GM19025 (cell line): ENCODE data around the gene METRNL.
"Not testable (repeated sequence)": the region's sequence is repeated elsewhere in the genome, so short reads cannot be mapped to it uniquely, and the experiment has no call there.

Source experiments
- ATAC-seq: cut with Tn5 transposase; IDR thresholded peaks from one replicate; pipeline ENCODE4 v1.9.1; 2021; ENCODE audit warnings: mild to moderate bottlenecking, low read depth, moderate library complexity; ENCODE audit not compliant: unreplicated experiment

METRNL gene

DNA sequence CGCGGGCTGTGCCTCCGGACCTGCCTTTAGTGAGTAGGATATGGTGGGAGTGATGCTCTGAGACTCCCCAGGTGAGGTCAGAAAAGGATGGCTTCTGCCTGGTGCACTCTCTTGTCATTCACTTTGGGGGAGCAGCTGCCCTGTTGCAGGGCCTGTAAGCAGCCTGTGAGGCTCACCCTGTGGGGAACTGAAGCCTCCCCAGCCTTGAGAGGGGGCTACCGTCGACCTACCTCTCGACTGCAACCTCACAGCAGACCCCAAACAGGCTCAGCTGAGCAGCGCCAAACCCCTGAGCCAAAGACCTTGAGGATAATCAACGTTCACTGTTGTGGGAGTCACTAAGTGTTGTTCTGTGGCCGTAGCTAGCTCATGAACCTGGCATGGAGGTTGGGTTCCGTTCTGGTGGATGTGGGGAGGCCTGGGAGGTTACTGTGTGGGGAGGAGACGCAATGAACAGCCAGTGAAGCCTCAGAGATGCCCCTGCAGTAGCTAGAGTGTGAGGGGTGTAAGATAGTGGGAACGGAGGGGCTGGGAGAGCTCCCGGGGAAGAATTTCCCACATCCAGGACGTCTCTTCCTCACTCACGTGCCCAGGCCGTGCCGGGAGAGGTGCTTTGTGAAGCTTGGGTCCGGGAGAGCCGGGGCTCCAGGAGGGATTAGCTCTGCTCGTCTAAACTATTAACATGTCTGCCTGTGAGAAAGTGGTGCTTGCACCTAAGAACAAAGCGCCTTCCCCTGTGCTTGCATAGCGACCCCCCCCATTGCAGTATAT is 38.8 kb downstream of the METRNL start:
- ATAC-seq, result no peak

DNA sequence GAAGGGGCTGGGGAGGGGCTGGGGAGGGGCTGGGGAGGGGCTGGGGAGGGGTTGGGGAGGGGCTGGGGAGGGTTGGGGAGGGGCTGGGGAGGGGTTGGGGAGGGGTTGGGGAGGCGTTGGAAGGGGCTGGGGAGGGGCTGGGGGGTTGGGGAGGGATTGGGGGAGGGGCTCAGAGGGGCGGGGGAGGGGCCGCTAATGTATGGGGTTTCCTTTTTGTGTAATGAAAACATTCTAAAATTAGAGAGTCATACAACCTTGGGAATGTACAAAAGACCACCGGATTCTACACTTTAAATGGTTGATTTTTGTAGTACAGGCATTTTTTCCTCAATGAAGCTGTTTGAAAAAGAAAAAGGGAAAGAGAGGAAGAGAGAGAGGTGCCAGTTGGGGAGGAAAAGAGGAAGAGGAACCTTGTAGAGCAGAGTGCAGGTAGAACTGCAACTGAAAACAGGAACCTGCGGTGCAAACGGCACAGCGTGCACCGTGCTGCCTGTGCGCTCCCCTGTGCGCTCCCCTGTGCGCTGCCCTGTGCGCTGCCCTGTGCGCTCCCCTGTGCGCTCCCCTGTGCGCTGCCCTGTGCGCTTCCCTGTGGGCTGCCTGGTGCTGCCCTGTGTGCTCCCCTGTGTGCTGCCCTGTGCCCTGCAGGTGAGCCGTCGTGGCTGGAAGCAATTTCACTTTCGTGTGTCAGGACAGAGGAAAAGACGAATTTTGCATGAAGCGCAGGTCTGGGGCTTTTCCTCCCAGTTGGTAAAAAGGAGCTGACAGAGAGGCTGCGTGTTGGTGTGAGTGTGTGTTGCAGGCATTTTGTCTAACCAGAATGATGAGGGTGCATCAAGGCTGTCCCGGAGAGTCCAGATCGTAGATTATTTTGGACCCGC is 40.8 kb downstream of the METRNL start:
- ATAC-seq, result no peak

DNA sequence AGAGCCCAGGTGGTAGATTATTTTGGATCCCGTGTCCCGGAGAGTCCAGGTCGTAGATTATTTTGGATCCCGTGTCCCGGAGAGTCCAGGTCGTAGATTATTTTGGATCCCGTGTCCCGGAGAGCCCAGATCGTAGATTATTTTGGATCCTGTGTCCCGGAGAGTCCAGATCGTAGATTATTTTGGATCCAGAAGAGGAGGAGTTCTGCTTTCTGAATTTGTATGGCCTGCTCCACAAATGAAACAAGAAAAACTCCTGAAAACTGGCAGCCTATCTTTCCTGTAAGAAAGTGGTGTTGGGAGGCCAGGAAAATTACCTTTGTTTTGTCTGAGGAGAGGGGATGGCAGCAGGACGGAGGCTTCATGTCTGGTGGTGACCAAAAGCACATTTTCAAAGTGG is 42.1 kb downstream of the METRNL start:
- ATAC-seq, result not testable (repeated sequence)

DNA sequence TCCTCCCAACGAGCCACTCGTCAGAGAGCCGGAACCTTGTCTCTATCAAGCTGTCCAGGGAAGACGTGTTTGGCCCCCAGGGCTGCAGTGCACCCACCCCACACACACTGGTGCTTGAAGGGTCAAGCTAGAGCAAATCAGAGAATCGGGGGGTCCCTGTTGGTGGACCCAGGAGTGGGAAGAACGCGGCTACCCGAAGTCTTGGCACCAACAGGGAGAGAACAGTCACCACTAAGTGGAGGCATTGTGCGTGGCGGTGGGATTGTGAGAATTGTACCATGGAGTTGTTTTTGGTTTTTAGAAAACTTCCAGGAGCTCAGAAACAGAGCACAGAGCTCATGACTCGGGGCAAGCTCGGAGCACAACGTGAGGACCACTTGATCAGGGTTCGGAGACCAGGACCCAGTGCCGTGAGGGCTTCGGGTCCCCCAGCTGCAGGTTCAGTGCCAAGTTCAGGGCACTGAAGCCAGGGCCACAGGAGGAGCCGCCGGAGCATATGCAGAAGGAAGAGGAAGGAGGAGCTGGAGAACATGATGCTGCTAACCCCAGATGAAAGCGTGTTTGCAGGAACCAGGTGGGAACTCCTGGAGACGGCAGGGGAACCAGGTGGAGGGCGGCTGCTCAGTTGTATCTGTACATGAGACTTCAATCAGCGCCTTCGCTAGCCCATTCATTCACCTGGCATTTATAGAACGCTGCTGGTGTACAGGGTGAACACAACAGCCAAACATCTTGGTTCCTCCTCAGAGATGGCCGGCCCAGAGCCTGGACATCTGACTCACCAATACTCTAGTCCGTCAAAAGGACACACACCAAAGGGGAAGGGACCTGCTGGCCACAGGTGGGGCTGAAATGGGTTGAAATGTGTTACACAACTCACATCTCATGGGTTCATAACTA is 42.8 kb downstream of the METRNL start:
- no peak for ATAC-seq

DNA sequence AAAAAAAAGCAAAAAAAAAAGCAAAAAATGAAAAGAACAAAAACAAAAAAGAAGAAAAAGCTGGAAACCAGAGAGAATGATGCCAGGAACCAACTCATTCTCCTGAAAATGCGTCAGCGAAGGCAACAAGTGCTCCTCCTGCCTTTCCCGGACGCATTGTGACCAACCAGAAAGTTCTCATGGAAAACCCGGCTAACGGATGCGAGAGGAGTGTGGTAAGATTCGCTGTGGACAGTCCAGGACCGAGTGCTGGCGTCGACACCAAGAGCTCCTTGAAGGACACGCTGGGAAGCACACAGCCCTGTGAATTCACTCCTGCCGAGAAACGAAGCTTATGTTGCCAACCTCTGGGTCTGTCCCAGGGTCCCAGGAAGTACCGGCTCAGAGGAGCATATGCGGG is 43.4 kb downstream of the METRNL start:
- ATAC-seq, result no peak

DNA sequence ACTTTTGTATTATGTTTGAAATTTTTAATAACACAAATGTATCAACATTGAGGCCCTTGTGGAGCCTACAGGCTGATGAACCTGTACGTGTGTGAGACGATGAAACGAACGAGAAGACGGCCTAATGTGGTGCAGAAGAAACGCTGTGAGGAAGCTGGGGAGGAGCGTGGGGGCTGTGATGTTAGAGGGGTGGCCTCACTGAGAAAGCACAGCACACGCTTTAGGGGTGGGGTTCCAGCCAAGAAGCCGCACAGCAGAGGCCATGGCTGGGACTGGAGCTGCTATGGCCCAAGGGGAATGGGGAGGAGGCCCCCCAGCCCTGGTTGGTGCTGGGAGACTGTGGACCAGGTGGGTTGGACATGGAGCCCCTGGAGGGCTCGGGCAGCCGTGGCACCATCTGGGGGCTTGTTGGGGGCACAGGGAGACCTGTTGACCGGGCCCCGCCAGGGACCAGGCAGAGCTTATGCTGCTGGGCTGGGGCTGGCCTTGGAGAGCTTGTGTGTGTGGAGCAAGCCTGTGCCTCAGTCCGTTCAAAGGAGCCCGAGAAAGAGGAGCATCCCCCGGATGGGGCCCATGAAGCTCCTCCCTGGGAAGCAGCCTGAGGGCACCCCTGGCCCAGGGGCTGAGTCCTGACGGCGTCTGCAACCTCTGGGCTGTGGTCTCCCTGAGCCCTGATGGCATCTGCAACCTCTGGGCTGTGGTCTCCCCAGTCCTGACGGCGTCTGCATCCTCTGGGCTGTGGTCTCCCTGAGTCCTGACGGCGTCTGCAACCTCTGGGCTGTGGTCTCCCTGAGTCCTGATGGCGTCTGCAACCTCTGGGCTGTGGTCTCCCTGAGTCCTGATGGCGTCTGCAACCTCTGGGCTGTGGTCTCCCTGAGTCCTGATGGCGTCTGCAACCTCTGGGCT is 44.7 kb downstream of the METRNL start:
- no peak for ATAC-seq

DNA sequence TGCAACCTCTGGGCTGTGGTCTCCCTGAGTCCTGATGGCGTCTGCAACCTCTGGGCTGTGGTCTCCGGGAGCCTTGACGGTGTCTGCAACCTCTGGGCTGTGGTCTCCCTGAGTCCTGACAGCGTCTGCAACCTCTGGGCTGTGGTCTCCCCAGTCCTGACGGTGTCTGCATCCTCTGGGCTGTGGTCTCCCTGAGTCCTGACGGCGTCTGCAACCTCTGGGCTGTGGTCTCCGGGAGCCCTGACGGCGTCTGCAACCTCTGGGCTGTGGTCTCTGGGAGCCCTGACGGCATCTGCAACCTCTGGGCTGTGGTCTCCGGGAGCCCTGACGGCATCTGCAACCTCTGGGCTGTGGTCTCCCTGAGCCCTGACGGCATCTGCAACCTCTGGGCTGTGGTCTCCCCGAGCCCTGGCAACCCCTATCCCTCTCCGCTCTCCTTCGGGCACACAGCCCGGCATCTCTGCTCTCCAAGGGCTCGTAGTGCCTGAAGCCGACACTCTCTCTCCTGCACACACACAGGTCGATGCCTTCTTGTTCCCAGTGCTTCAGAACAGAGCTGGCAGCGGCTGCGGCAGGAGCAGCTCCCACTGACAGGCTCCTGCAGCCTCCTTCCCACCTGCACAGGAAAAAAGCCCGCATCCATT is 45.6 kb downstream of the METRNL start:
- ATAC-seq, result no peak

DNA sequence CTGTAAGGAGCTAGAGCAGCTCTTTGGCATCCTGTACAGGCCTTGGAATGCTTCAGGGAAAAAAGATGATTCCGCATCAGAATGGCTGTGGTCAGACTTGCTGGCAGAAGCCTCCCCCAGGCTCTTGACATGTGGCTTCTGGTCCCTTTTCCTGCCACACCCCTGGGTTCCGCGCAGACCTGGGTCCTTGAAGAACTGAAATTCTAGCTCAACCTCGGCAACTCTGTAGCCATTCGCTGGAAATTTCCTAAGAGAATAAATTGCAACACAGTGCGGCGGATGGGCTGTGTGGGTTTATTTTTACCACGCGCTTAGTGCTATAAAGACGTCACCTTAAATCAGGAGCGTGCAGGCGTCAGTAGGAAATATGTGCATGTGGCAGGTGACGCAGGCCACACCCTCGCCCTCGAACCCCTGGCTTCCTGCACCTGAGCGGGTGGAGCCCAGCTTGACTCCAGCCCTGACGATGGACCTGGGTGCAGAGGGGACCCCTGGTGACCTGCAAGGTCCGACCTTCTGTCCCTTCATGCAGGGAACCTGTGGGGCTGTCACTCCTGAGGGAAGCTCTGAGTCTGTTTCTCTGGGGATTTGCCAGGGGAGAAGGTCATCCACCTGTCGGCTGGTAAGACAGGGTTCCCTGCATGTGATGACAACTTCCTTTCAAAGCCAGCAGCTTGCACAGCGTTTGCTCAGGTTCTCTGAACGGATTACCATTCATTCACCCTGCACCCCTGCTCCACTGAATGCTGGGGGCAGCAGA is 46.3 kb downstream of the METRNL start:
- ATAC-seq, result no peak

DNA sequence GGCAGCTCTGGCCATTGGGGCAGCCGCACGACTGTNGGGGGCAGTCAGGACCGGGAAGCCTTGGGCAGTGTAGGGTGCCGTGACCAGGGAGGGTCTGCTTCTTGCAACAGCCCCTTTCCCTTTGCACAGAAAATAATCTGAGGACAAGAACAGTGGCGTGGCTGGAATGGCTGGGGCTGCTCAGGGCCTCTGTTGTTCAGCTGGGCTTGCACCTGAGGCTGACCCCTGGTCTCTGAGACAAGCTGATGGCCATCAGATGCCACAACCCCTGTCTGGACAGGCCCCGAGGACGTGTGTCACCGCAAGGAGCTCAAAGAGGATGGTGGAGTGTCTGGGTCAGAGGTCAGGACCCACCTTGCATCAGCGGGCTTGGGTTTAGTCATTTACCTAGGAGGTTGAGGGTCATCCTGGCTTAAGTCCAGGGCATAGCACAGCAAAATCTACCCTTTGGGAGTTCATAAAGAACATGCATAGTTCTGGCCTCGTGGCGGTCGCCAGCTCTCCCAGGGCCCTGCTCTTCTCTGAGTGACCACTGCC is 46.9 kb downstream of the METRNL start:
- ATAC-seq, result no peak

DNA sequence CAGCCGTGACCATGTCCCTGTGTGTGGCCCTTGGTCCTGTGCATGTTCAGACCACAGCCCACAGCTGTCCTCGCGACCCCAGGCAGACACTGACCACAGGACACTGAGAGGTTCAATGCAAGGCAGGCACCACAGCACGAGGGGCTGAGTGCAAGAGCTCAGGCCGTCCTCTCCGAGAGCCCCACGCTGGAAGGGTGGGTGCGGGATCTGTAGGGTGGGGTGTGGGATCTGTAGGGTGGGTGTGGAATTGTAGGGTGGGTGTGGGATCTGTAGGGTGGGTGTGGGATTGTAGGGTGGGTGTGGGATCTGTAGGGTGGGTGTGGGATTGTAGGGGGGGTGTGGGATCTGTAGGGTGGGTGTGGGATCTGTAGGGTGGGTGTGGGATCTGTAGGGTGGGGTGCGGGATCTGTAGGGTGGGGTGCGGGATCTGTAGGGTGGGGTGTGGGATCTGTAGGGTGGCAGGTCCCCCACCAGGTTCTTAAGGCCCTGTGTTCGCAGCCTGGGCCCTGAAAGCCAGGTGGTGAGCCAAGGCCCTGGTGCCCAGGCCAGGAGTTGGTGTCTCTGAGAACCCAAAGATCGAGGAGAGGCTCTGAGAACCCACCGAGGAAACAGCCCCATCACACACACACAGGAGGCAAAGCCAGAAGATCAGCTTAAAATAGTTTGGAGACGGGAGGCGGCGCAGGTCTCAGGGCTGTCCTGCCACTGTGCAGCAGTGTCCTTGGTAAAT is 48.2 kb downstream of the METRNL start:
- ATAC-seq, result no peak

DNA sequence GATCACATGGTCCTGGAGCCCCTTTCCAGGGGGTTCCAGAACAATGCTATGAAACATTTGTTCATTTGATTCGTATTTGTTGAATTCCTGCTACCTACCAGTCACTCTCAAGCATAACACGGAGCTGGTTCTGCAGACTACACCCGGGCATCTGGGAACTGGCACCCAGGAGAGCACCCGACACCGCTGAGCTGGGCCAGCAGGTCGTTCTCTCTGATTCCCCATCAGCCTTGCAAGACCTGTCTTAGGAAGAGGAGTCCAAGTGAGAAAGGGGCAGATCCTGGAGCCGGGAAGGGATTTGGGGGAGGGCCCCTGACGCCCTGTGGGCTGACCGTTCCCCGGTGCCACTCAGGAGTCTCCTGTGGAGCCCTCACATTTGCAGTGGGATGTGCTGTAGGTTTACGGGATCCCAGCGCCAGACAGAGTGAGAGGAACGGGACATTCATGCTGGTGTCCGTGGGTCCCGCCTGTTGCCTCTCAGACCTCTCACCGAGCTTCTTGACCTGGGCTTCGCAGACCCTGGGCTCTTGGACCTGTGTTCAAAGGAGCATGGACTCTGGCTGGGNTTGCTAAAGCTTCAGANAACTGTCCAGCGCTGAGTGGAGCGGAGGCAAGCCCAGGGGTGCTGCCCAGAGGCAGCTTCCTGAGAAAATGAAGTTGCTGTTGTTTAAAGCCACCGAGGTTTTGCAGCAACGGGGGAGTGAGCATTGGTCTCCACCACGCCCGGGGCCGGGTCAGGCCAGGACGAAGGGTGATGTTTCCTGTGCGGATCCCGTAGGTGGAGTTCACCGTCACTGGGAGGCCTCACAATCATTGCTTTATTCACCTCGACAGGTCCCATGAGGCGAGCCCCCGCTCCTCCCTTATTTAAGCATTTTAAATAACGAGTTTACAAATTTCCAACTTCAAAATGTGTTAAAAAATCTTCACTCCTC is 49.2 kb downstream of the METRNL start:
- no peak for ATAC-seq

DNA sequence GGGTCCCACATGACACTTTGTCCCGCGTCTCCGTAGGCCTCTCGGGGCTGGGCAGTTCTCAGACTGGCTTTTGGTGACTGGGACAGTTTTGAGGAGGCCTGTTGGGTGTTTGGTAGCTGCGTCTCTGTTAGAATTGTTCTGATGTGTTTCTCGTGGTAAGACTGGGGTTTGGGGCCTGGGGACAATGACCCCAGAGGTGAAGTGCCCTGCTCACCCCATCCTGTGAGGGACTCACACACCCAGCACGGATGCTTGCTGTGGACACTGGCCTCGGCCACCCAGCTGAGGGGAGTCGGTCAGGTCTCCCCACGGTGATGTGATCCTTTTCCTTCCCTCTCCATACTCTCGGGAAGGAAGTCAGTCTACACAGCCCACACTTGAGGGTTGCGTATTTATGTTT is 50.3 kb downstream of the METRNL start:
- ATAC-seq, result no peak

DNA sequence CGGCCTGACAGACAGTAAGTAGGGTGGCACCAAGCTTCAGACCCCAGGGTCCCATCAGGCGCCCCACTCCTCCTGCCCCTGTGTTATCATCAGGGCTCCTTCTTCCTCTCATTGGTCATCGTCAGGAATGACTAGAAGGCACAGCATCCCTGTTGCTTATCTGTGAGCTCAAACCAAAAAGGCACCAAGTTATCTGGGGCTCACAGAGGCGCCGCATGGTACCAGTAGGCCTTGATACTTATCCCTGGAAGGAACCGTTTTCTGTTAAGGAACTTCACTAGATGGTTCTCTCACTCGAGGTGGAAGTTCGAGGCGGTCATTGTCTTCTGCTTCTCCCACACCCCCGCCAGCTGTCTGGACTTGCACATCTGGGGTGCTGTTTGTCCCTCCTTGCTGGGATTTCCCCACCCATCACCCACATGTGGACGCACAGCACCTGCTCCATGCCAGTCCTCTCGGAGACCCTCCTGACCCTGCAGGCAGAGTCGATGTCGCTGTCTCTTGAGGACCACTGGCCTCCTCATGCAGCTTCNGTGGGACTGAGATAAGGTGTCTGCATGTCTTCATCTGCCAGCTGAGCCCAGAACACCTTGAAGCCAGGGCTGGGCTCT is 52.1 kb downstream of the METRNL start:
- no peak for ATAC-seq

DNA sequence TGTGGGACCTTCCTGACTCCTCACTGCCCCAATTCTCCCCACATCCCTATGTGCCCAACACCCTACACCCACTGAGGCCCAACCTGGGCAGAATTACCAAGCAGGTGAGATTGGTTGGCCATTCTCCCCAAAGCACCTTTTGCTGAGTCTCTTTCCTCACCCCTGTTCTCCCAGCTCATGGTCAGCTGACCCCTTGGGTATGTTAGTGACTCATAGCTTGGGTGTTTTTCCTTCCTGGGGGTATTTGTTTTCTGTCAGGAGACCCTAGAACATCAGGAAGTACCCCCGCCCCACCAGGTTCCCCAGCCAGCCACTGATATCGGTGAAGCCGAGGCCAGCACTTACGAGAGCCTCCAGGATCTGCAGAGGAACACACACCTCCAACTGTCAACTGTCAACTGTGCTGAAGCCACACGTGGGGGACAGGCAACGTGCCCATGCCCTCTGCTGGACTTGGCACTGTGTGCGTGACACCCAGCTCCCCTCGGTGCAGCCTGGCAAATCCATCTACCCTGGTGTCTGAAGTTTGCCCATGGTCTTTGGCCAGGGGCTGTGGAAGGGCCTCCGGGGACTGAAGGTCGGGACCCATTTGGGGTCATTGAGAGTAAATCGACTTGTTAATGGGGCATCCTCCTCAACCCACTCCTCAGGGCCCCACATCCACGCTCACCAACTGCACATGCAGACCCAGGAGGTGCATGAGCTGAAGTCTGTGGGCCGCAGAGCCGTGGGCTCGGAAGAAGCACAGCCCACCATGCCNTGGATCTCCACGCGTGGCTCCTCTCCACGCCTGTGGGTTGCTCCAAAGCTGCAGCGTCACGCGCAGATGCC is 53.1 kb downstream of the METRNL start:
- no peak for ATAC-seq
